HEK293 (cell line): Measurements from ENCODE around the gene INAVA.

ENCODE experiments used
- CTCF ChIA-PET: fragments of 350-600 bp; formaldehyde crosslinking; extraction: SDS; loops from one replicate; lab custom pipeline; 2021; ENCODE audit warnings: antibody characterized with exemption; lab: Yijun Ruan, JAX
- POLR2A ChIA-PET: fragments of 300-600 bp; formaldehyde crosslinking; extraction: SDS; loops from one replicate; lab custom pipeline; 2020; ENCODE audit warnings: antibody characterized with exemption, inconsistent platforms; lab: Yijun Ruan, JAX
- H3K27ac ChIP-seq: fragments of 200-500 bp; sonication (Bioruptor generic); 2 replicates; pipeline ENCODE4 v1.5.1; 2014; ENCODE audit warnings: low read depth, low read length, control low read depth, inconsistent platforms; ENCODE audit errors: extremely low read depth
- H3K36me3 ChIP-seq, 2 experiments: fragments of 200-500 bp in 1 of 2; sonication (Bioruptor generic) in 1 of 2; 1 replicate in 1 of 2; 2 replicates in 1 of 2; pipeline ENCODE4 v1.5.1; 2014 to 2017; ENCODE audit warnings: inconsistent platforms in 2 of 2, low read length in 2 of 2; ENCODE audit not compliant: control insufficient read depth in 2 of 2, insufficient read depth in 1 of 2
- H3K4me1 ChIP-seq: fragments of 200-500 bp; sonication (Bioruptor generic); 2 replicates; pipeline ENCODE4 v1.5.1; 2014; ENCODE audit warnings: mild to moderate bottlenecking, low read length, inconsistent platforms; ENCODE audit not compliant: control insufficient read depth, insufficient read depth
- H3K4me3 ChIP-seq: 2 replicates; pipeline ENCODE4 v1.5.1; 2011; ENCODE audit warnings: low read depth, mild to moderate bottlenecking, control low read depth, low read length, moderate library complexity
- H3K9me3 ChIP-seq: fragments of 200-500 bp; sonication (Bioruptor generic); 2 replicates; pipeline ENCODE4 v1.5.1; 2014; ENCODE audit warnings: low read depth, low read length, inconsistent platforms; ENCODE audit not compliant: control insufficient read depth, insufficient read depth
- EGR2 ChIP-seq: fragments of 450-650 bp; formaldehyde crosslinking; IDR thresholded peaks from 2 replicates; pipeline ENCODE4 v1.5.1; 2016; ENCODE audit warnings: low read depth, missing biosample characterization, missing genetic modification characterization
- GLI4 ChIP-seq: fragments of 450-650 bp; formaldehyde crosslinking; IDR thresholded peaks from 2 replicates; pipeline ENCODE4 v1.5.1; 2016; ENCODE audit warnings: missing biosample characterization, missing genetic modification characterization
- KLF9 ChIP-seq: fragments of 450-650 bp; formaldehyde crosslinking; IDR thresholded peaks from 2 replicates; pipeline ENCODE4 v1.5.1; 2016; ENCODE audit warnings: missing biosample characterization, missing genetic modification characterization, low read depth
- SP3 ChIP-seq: fragments of 450-650 bp; formaldehyde crosslinking; IDR thresholded peaks from 2 replicates; pipeline ENCODE4 v1.5.1; 2016; ENCODE audit warnings: missing biosample characterization, missing genetic modification characterization
- ZBTB7A ChIP-seq: fragments of 450-650 bp; formaldehyde crosslinking; IDR thresholded peaks from 2 replicates; pipeline ENCODE4 v1.5.1; 2016; ENCODE audit warnings: low read depth, missing biosample characterization, missing genetic modification characterization
- ZFHX2 ChIP-seq: fragments of 450-650 bp; formaldehyde crosslinking; conservative IDR thresholded peaks from 2 replicates; pipeline ENCODE4 v1.5.1; 2016; ENCODE audit warnings: missing biosample characterization, missing genetic modification characterization
- ZNF112 ChIP-seq: fragments of 450-650 bp; formaldehyde crosslinking; IDR thresholded peaks from 2 replicates; pipeline ENCODE4 v1.5.0; 2017; ENCODE audit warnings: missing biosample characterization, missing genetic modification characterization
- ZNF16 ChIP-seq: fragments of 450-650 bp; formaldehyde crosslinking; IDR thresholded peaks from 2 replicates; pipeline ENCODE4 v1.5.1; 2016; ENCODE audit warnings: low read depth, missing biosample characterization, missing genetic modification characterization
- ZNF341 ChIP-seq: fragments of 450-650 bp; formaldehyde crosslinking; IDR thresholded peaks from 2 replicates; pipeline ENCODE4; 2016; ENCODE audit warnings: low read depth, missing biosample characterization, missing genetic modification characterization
- ZNF610 ChIP-seq: fragments of 450-650 bp; formaldehyde crosslinking; IDR thresholded peaks from 2 replicates; pipeline ENCODE4 v1.5.1; 2016; ENCODE audit warnings: missing biosample characterization, missing genetic modification characterization, borderline replicate concordance
- ZNF791 ChIP-seq: fragments of 450-650 bp; formaldehyde crosslinking; IDR thresholded peaks from 2 replicates; pipeline ENCODE4 v1.5.1; 2016; ENCODE audit warnings: missing biosample characterization, missing genetic modification characterization
- ZSCAN30 ChIP-seq: fragments of 450-650 bp; IDR thresholded peaks from 2 replicates; pipeline ENCODE4 v1.5.1; 2018; ENCODE audit warnings: missing biosample characterization, mild to moderate bottlenecking, missing genetic modification characterization, moderate library complexity
- TF ChIP-seq, protein P1 (sequence below): fragments of 450-650 bp; formaldehyde crosslinking; conservative IDR thresholded peaks from 2 replicates; pipeline ENCODE4 v1.5.1; 2016; ENCODE audit warnings: low read depth, missing biosample characterization, missing genetic modification characterization
- TF ChIP-seq, protein P2 (sequence below): fragments of 450-650 bp; formaldehyde crosslinking; IDR thresholded peaks from 2 replicates; pipeline ENCODE4 v1.5.1; 2016; ENCODE audit warnings: missing biosample characterization, missing genetic modification characterization
- TF ChIP-seq, protein P3 (sequence below): fragments of 450-650 bp; formaldehyde crosslinking; conservative IDR thresholded peaks from 2 replicates; pipeline ENCODE4 v1.5.1; 2016; ENCODE audit warnings: low read depth, missing biosample characterization, missing genetic modification characterization
- TF ChIP-seq, protein P4 (sequence below): fragments of 450-650 bp; formaldehyde crosslinking; IDR thresholded peaks from 2 replicates; pipeline ENCODE4 v1.5.1; 2017; ENCODE audit warnings: missing biosample characterization, missing genetic modification characterization
- TF ChIP-seq, protein P5 (sequence below): fragments of 450-650 bp; formaldehyde crosslinking; IDR thresholded peaks from 2 replicates; pipeline ENCODE4 v1.5.1; 2016; ENCODE audit warnings: missing biosample characterization, missing genetic modification characterization
- TF ChIP-seq, protein P6 (sequence below): fragments of 450-650 bp; formaldehyde crosslinking; IDR thresholded peaks from 2 replicates; pipeline ENCODE4 v1.5.1; 2016; ENCODE audit warnings: missing biosample characterization, missing genetic modification characterization

Gene INAVA

DNA sequence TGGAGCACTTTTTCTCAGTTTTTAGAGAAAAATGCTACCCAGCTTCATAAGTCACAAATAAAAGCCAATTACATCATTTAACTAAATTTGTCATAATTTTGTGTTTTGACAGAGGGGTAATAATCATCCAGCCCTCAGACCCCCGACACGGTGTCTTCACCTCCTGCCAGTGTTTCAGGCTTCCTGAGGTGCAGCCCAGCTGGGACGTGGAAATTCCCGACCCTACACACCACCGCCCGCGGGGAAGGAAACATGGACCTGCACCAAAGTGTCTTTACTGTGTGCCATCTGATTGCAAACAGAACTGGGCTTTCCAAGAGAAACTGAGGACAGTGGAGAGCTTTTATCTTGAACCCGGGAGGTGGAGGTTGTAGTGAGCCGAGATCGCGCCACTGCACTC lies 7.7 kb upstream of the INAVA start (continued):
- TF ChIP-seq, protein P1, sequence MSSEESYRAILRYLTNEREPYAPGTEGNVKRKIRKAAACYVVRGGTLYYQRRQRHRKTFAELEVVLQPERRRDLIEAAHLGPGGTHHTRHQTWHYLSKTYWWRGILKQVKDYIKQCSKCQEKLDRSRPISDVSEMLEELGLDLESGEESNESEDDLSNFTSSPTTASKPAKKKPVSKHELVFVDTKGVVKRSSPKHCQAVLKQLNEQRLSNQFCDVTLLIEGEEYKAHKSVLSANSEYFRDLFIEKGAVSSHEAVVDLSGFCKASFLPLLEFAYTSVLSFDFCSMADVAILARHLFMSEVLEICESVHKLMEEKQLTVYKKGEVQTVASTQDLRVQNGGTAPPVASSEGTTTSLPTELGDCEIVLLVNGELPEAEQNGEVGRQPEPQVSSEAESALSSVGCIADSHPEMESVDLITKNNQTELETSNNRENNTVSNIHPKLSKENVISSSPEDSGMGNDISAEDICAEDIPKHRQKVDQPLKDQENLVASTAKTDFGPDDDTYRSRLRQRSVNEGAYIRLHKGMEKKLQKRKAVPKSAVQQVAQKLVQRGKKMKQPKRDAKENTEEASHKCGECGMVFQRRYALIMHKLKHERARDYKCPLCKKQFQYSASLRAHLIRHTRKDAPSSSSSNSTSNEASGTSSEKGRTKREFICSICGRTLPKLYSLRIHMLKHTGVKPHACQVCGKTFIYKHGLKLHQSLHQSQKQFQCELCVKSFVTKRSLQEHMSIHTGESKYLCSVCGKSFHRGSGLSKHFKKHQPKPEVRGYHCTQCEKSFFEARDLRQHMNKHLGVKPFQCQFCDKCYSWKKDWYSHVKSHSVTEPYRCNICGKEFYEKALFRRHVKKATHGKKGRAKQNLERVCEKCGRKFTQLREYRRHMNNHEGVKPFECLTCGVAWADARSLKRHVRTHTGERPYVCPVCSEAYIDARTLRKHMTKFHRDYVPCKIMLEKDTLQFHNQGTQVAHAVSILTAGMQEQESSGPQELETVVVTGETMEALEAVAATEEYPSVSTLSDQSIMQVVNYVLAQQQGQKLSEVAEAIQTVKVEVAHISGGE (tag by site-specific recombination) = no peak
- TF ChIP-seq, protein P2, sequence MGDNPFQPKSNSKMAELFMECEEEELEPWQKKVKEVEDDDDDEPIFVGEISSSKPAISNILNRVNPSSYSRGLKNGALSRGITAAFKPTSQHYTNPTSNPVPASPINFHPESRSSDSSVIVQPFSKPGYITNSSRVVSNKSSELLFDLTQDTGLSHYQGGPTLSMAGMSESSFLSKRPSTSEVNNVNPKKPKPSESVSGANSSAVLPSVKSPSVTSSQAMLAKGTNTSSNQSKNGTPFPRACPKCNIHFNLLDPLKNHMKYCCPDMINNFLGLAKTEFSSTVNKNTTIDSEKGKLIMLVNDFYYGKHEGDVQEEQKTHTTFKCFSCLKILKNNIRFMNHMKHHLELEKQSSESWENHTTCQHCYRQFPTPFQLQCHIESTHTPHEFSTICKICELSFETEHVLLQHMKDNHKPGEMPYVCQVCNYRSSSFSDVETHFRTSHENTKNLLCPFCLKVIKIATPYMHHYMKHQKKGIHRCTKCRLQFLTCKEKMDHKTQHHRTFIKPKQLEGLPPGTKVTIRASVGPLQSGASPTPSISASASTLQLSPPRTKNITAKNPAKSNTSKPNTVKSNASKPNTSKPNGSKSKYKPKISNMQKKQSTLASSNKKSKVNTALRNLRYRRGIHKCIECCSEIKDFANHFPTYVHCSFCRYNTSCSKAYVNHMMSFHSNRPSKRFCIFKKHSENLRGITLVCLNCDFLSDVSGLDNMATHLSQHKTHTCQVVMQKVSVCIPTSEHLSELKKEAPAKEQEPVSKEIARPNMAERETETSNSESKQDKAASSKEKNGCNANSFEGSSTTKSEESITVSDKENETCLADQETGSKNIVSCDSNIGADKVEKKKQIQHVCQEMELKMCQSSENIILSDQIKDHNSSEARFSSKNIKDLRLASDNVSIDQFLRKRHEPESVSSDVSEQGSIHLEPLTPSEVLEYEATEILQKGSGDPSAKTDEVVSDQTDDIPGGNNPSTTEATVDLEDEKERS = no peak
- TF ChIP-seq EGR2 (tag by site-specific recombination) (no peak), ZNF16 (tag by site-specific recombination) (no peak), GLI4 (tag by site-specific recombination) (no peak), ZSCAN30 (tag by site-specific recombination) (no peak)

DNA sequence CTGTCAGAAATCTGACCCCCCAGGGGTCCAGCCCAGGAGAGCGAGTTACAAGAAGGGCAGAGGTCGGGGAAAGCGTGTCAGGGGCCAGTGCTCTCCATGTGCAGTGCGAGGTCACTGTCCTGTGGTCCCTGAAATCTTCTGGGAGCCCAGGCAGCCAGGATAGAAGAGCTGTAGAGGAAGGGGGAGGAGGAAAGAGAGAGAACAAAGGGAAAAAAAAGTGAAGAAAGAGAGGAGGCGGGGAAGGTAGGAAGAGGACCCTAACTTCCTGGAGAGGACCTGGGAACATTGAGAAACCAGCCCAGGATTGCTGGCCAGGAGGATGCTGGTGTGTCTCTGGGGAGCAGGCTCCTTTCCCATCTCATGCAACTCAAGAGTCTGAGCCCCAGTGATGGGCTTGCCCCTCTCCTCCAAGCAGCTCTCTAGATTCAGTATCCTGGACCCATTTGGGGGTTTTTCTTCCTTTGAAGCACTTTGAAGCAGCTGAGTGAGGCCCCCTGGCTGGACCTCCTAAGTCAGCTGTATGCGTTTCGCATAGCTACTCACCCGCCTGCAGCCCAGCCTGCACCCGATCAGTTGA lies 6.8 kb upstream of the INAVA start:
- Histone ChIP-seq H3K9me3 (no peaks in the 10 kb centered on the region), H3K27ac (no peak overlapping the region), H3K36me3 (no peaks in the 10 kb centered on the region), H3K4me3 (no peak overlapping the region), H3K4me1 (no peaks in the 10 kb centered on the region)
- CTCF ChIA-PET = interaction anchor here (0.6 kb wide), 2 partner anchors 155 to 231 kb away, joined by 3 to 4 read pairs; no protein-coding TSS in a partner anchor
- POLR2A ChIA-PET = no interaction called here
- TF ChIP-seq ZNF112 (tag by site-specific recombination) = no peak
- TF ChIP-seq, protein P3, sequence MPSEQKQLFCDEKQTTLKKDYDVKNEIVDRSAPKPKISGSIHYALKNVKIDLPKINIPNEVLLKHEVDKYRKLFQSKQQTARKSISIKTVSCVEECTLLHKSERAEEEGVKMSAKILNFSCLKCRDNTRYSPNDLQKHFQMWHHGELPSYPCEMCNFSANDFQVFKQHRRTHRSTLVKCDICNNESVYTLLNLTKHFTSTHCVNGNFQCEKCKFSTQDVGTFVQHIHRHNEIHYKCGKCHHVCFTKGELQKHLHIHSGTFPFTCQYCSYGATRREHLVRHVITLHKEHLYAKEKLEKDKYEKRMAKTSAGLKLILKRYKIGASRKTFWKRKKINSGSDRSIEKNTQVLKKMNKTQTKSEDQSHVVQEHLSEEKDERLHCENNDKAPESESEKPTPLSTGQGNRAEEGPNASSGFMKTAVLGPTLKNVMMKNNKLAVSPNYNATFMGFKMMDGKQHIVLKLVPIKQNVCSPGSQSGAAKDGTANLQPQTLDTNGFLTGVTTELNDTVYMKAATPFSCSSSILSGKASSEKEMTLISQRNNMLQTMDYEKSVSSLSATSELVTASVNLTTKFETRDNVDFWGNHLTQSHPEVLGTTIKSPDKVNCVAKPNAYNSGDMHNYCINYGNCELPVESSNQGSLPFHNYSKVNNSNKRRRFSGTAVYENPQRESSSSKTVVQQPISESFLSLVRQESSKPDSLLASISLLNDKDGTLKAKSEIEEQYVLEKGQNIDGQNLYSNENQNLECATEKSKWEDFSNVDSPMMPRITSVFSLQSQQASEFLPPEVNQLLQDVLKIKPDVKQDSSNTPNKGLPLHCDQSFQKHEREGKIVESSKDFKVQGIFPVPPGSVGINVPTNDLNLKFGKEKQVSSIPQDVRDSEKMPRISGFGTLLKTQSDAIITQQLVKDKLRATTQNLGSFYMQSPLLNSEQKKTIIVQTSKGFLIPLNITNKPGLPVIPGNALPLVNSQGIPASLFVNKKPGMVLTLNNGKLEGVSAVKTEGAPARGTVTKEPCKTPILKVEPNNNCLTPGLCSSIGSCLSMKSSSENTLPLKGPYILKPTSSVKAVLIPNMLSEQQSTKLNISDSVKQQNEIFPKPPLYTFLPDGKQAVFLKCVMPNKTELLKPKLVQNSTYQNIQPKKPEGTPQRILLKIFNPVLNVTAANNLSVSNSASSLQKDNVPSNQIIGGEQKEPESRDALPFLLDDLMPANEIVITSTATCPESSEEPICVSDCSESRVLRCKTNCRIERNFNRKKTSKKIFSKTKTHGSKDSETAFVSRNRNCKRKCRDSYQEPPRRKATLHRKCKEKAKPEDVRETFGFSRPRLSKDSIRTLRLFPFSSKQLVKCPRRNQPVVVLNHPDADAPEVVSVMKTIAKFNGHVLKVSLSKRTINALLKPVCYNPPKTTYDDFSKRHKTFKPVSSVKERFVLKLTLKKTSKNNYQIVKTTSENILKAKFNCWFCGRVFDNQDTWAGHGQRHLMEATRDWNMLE (tag by site-specific recombination) = no peak
- TF ChIP-seq ZBTB7A (tag by site-specific recombination) = no peak
- no peak for TF ChIP-seq KLF9
- no peak for TF ChIP-seq ZNF16 (tag by site-specific recombination)
- no peak for TF ChIP-seq ZNF341 (tag by site-specific recombination)
- TF ChIP-seq, protein P4, sequence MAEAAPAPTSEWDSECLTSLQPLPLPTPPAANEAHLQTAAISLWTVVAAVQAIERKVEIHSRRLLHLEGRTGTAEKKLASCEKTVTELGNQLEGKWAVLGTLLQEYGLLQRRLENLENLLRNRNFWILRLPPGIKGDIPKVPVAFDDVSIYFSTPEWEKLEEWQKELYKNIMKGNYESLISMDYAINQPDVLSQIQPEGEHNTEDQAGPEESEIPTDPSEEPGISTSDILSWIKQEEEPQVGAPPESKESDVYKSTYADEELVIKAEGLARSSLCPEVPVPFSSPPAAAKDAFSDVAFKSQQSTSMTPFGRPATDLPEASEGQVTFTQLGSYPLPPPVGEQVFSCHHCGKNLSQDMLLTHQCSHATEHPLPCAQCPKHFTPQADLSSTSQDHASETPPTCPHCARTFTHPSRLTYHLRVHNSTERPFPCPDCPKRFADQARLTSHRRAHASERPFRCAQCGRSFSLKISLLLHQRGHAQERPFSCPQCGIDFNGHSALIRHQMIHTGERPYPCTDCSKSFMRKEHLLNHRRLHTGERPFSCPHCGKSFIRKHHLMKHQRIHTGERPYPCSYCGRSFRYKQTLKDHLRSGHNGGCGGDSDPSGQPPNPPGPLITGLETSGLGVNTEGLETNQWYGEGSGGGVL (tag by site-specific recombination) = no peak
- TF ChIP-seq, protein P5, sequence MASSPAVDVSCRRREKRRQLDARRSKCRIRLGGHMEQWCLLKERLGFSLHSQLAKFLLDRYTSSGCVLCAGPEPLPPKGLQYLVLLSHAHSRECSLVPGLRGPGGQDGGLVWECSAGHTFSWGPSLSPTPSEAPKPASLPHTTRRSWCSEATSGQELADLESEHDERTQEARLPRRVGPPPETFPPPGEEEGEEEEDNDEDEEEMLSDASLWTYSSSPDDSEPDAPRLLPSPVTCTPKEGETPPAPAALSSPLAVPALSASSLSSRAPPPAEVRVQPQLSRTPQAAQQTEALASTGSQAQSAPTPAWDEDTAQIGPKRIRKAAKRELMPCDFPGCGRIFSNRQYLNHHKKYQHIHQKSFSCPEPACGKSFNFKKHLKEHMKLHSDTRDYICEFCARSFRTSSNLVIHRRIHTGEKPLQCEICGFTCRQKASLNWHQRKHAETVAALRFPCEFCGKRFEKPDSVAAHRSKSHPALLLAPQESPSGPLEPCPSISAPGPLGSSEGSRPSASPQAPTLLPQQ (tag by site-specific recombination) = no peak
- no peak for TF ChIP-seq ZNF610 (tag by site-specific recombination)
- TF ChIP-seq ZNF791 (tag by site-specific recombination) = no peak
- no peak for TF ChIP-seq SP3 (tag by site-specific recombination)
- no peak for TF ChIP-seq ZFHX2
- TF ChIP-seq, protein P6, sequence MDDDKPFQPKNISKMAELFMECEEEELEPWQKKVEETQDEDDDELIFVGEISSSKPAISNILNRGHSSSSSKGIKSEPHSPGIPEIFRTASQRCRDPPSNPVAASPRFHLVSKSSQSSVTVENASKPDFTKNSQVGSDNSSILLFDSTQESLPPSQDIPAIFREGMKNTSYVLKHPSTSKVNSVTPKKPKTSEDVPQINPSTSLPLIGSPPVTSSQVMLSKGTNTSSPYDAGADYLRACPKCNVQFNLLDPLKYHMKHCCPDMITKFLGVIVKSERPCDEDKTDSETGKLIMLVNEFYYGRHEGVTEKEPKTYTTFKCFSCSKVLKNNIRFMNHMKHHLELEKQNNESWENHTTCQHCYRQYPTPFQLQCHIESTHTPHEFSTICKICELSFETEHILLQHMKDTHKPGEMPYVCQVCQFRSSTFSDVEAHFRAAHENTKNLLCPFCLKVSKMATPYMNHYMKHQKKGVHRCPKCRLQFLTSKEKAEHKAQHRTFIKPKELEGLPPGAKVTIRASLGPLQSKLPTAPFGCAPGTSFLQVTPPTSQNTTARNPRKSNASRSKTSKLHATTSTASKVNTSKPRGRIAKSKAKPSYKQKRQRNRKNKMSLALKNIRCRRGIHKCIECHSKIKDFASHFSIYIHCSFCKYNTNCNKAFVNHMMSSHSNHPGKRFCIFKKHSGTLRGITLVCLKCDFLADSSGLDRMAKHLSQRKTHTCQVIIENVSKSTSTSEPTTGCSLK (tag by site-specific recombination) = no peak
